Neural cell (in vitro differentiated cells): ENCODE data around the gene TLE7.

Experiments
- EP300 ChIP-seq: fragments of 450-650 bp; conservative IDR thresholded peaks from 2 replicates; pipeline ENCODE4 v1.6.1; 2014; ENCODE audit warnings: antibody characterized with exemption, mild to moderate bottlenecking, moderate library complexity; ENCODE audit not compliant: poor library complexity, severe bottlenecking
- EZH2 ChIP-seq: fragments of 200-600, 300-800 bp; shearing (Covaris generic), sonication (generic); IDR thresholded peaks from 2 replicates; pipeline ENCODE4 v1.6.1; 2014; ENCODE audit warnings: antibody characterized with exemption, low read length, borderline replicate concordance, mild to moderate bottlenecking; ENCODE audit not compliant: insufficient read depth, poor library complexity, severe bottlenecking
- MXI1 ChIP-seq: fragments of 450-650 bp; conservative IDR thresholded peaks from 2 replicates; pipeline ENCODE4 v1.6.1; 2014; ENCODE audit warnings: antibody characterized with exemption, mild to moderate bottlenecking; ENCODE audit not compliant: poor library complexity, severe bottlenecking
- POLR2AphosphoS5 ChIP-seq: IDR thresholded peaks from 2 replicates; pipeline ENCODE4 v1.6.1; 2012
- RAD21 ChIP-seq: fragments of 450-650 bp; conservative IDR thresholded peaks from 2 replicates; pipeline ENCODE4 v1.6.1; 2014; ENCODE audit warnings: antibody characterized with exemption, mild to moderate bottlenecking, moderate library complexity
- SMC3 ChIP-seq: fragments of 450-650 bp; conservative IDR thresholded peaks from 2 replicates; pipeline ENCODE4 v1.6.1; 2014; ENCODE audit warnings: antibody characterized with exemption, mild to moderate bottlenecking, moderate library complexity; ENCODE audit not compliant: poor library complexity
- TAF1 ChIP-seq: IDR thresholded peaks from 2 replicates; pipeline ENCODE4 v1.6.1; 2012; ENCODE audit warnings: low read depth
- TF ChIP-seq, protein P1 (sequence below): fragments of 450-650 bp; IDR thresholded peaks from 2 replicates; pipeline ENCODE4 v1.5.1; 2014; ENCODE audit warnings: antibody characterized with exemption, mild to moderate bottlenecking, moderate library complexity; ENCODE audit not compliant: poor library complexity, severe bottlenecking
- TF ChIP-seq, protein P2 (sequence below): IDR thresholded peaks from 2 replicates; pipeline ENCODE4 v1.6.1; 2012; ENCODE audit warnings: borderline replicate concordance

DNA sequence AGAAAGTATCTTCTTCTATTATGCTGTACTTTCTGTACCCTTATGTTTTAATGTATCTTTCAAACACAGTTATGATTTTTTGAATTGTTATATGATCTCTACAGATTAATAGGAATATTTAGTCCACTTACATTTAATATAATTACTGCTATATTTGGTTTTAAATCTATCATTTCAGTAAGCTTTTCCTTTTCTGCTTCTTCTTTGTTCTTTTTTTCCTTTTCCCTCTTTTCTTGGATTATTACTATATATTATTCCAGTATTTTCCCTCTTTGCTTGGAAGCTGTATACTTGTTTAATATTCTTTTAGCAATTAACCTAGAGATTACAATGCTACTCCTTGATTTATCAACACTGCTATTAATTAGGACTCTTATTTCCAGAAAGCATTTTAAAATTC is 13.5 kb downstream of the TLE7 start:
- TF ChIP-seq MXI1 (no peak), EP300 (no peak), EZH2 (no peak), POLR2AphosphoS5 (no peak), TAF1 (no peak), RAD21 (no peak), SMC3 (no peak)
- TF ChIP-seq, protein P1, sequence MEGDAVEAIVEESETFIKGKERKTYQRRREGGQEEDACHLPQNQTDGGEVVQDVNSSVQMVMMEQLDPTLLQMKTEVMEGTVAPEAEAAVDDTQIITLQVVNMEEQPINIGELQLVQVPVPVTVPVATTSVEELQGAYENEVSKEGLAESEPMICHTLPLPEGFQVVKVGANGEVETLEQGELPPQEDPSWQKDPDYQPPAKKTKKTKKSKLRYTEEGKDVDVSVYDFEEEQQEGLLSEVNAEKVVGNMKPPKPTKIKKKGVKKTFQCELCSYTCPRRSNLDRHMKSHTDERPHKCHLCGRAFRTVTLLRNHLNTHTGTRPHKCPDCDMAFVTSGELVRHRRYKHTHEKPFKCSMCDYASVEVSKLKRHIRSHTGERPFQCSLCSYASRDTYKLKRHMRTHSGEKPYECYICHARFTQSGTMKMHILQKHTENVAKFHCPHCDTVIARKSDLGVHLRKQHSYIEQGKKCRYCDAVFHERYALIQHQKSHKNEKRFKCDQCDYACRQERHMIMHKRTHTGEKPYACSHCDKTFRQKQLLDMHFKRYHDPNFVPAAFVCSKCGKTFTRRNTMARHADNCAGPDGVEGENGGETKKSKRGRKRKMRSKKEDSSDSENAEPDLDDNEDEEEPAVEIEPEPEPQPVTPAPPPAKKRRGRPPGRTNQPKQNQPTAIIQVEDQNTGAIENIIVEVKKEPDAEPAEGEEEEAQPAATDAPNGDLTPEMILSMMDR, result no peak
- TF ChIP-seq, protein P2, sequence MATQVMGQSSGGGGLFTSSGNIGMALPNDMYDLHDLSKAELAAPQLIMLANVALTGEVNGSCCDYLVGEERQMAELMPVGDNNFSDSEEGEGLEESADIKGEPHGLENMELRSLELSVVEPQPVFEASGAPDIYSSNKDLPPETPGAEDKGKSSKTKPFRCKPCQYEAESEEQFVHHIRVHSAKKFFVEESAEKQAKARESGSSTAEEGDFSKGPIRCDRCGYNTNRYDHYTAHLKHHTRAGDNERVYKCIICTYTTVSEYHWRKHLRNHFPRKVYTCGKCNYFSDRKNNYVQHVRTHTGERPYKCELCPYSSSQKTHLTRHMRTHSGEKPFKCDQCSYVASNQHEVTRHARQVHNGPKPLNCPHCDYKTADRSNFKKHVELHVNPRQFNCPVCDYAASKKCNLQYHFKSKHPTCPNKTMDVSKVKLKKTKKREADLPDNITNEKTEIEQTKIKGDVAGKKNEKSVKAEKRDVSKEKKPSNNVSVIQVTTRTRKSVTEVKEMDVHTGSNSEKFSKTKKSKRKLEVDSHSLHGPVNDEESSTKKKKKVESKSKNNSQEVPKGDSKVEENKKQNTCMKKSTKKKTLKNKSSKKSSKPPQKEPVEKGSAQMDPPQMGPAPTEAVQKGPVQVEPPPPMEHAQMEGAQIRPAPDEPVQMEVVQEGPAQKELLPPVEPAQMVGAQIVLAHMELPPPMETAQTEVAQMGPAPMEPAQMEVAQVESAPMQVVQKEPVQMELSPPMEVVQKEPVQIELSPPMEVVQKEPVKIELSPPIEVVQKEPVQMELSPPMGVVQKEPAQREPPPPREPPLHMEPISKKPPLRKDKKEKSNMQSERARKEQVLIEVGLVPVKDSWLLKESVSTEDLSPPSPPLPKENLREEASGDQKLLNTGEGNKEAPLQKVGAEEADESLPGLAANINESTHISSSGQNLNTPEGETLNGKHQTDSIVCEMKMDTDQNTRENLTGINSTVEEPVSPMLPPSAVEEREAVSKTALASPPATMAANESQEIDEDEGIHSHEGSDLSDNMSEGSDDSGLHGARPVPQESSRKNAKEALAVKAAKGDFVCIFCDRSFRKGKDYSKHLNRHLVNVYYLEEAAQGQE, result no peak
